ENCODE measurements around the gene FMO5. TPM values are rescaled to one million over a fixed set of nuclear protein-coding genes. Genes with fewer than 3 reads are reported as not detected.

FMO5 gene
- total RNA-seq, 4 donors from 2014 or later = 57.6 to 145 (median 62.6) TPM

DNA sequence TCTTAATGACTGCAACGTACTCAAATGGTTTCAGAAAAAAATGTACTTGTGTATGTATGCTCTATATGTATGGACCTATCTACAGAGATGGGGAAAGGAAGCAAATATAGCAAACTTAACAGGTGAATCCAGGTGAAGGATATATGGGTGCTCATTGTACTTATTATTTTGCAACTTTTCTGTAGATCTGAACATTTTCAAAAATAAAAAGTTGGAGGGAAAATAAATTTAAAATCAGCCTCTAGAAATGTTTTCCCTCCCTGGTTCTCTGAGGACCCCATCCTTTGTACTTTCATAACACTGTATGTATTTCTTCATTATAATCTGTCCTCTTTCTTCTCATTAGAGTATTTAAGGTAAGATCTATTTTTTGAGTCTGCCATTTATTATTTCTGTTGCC, 17.9 kb downstream of the FMO5 start:
- Histone ChIP-seq H3K9me3 (no peaks in the 10 kb centered on the region), H3K4me1 (peaks cover 0 to 14% (median 5%) of the 10 kb centered on the region in 4 donors), H3K27ac (no peak overlapping the region), H3K27me3 (no peaks in the 10 kb centered on the region), H3K4me3 (no peak overlapping the region), H3K36me3 (peaks cover 0 to 17% (median 3%) of the 10 kb centered on the region in 4 donors)
- TF ChIP-seq POLR2A (IDR thresholded peaks at IDR 0.05) = no peak
- TF ChIP-seq, protein P1, sequence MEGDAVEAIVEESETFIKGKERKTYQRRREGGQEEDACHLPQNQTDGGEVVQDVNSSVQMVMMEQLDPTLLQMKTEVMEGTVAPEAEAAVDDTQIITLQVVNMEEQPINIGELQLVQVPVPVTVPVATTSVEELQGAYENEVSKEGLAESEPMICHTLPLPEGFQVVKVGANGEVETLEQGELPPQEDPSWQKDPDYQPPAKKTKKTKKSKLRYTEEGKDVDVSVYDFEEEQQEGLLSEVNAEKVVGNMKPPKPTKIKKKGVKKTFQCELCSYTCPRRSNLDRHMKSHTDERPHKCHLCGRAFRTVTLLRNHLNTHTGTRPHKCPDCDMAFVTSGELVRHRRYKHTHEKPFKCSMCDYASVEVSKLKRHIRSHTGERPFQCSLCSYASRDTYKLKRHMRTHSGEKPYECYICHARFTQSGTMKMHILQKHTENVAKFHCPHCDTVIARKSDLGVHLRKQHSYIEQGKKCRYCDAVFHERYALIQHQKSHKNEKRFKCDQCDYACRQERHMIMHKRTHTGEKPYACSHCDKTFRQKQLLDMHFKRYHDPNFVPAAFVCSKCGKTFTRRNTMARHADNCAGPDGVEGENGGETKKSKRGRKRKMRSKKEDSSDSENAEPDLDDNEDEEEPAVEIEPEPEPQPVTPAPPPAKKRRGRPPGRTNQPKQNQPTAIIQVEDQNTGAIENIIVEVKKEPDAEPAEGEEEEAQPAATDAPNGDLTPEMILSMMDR (IDR thresholded peaks at IDR 0.05) = no peak
- TF ChIP-seq POLR2AphosphoS5 (IDR thresholded peaks at IDR 0.05) = no peak
- no peak for TF ChIP-seq EP300 (IDR thresholded peaks at IDR 0.05; ENCODE audit: low read depth)
- intact Hi-C loops (cut with DNase I; ENCODE audit: low total_unique reads) (loop anchor here (10.0 kb wide), 1 partner anchor 558 kb away; the partner anchor contains the start of gene GJA5), in situ Hi-C loops (cut with MboI; ENCODE audit: low pct_ligation_motif_present in 1 of 4, low pct_unique_long_range_greater_than_20kb in 1 of 4, low sequenced_read_pairs in 3 of 4) (no loop called here)
- WGBS, 2 donors (ENCODE audit: low coverage in 1 of 2) = 76 to 85% methylated on average over 1 of the region's 1 CpG
- DNase-seq = no peak

DNA sequence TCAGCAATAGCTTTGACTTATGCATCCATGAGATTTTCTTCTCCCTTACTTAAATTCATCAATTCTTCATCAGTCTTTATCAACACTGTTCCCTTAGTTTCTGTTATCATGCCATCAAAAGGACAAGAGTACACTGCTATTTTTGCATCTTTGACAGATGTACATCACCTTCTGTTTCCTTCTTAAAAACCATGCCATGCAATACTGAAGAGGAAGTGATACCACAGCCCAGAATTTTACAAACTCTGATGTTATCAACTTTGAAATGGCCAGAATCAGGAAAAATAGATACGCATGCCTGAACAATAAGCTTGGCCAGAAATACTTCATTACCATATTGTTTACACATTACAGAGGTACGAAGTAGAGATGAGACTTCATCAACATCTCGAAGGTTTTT, 21.1 kb downstream of the FMO5 start:
- Histone ChIP-seq H3K9me3 (no peaks in the 10 kb centered on the region), H3K4me3 (no peak overlapping the region), H3K27ac (no peak overlapping the region), H3K27me3 (no peaks in the 10 kb centered on the region), H3K36me3 (peaks cover 0 to 13% (median 3%) of the 10 kb centered on the region in 4 donors), H3K4me1 (no peaks in the 10 kb centered on the region)
- intact Hi-C loops (cut with DNase I; ENCODE audit: low total_unique reads) (loop anchor here (10.0 kb wide), 1 partner anchor 561 kb away; the partner anchor contains the start of gene GJA5), in situ Hi-C loops (cut with MboI; ENCODE audit: low pct_ligation_motif_present in 1 of 4, low pct_unique_long_range_greater_than_20kb in 1 of 4, low sequenced_read_pairs in 3 of 4) (no loop called here)
- TF ChIP-seq POLR2A (IDR thresholded peaks at IDR 0.05) (no peak), POLR2AphosphoS5 (IDR thresholded peaks at IDR 0.05) (no peak), EP300 (IDR thresholded peaks at IDR 0.05; ENCODE audit: low read depth) (no peak)
- TF ChIP-seq, protein P1 (IDR thresholded peaks at IDR 0.05) = no peak
- WGBS, 2 donors (ENCODE audit: low coverage in 1 of 2) = 75 to 100% methylated on average over 1 to 3 of the region's 3 CpGs
- DNase-seq = no peak

DNA sequence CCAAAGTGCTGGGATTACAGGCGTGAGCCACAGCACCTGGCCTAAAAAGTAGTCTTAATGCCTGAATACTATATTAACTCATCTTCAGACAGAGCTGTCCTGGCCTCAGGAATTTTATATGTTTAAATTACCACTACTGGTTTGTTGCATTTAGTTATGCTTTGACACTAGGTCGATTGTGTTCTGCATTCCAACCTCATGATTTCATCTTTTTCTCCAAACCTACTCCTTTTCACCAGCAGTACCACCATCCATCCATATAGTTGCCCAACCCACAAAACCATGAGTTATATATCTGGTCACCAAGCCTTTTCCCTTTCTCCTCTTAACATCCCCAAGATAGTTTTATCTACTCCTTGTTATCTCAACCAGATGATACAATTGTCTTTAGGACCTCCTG, 22.6 kb downstream of the FMO5 start:
- WGBS, 2 donors (ENCODE audit: low coverage in 1 of 2) = 40 to 74% methylated on average over 1 to 2 of the region's 2 CpGs
- Histone ChIP-seq H3K9me3 (no peaks in the 10 kb centered on the region), H3K36me3 (peaks cover 0 to 7% (median 3%) of the 10 kb centered on the region in 4 donors), H3K27me3 (no peaks in the 10 kb centered on the region), H3K27ac (no peak overlapping the region), H3K4me3 (no peak overlapping the region), H3K4me1 (no peaks in the 10 kb centered on the region)
- in situ Hi-C loops (cut with MboI; ENCODE audit: low pct_ligation_motif_present in 1 of 4, low pct_unique_long_range_greater_than_20kb in 1 of 4, low sequenced_read_pairs in 3 of 4) = no loop called here
- TF ChIP-seq, protein P1 (IDR thresholded peaks at IDR 0.05) = no peak
- TF ChIP-seq POLR2AphosphoS5 (IDR thresholded peaks at IDR 0.05) (no peak), EP300 (IDR thresholded peaks at IDR 0.05; ENCODE audit: low read depth) (no peak), POLR2A (IDR thresholded peaks at IDR 0.05) (no peak)
- DNase-seq = no peak
- intact Hi-C loops (cut with DNase I; ENCODE audit: low total_unique reads) = loop anchor here (10.0 kb wide), 1 partner anchor 562 kb away; the partner anchor contains the start of gene GJA5

DNA sequence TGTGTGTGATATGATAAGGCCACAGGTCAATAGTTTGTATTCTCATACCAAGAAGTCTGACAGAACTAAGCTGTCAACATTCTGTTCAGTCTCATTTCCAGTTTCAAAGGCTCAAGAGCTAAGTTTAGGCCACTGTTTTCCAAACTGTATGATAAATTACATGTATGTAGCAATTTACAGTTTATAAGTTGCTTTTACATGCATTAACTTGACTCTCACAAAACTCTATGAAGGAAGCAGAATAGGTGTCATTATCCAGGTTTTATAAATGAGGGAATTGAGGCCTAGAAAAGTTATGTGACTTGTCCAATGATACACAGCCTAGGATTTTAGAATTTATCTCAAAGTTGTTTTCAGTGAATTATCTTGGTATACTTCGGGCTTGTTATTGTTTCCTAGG, 23.4 kb downstream of the FMO5 start:
- DNase-seq = no peak
- Histone ChIP-seq H3K36me3 (peaks cover 0 to 7% (median 3%) of the 10 kb centered on the region in 4 donors), H3K27ac (no peak overlapping the region), H3K4me1 (no peaks in the 10 kb centered on the region), H3K9me3 (no peaks in the 10 kb centered on the region), H3K27me3 (no peaks in the 10 kb centered on the region), H3K4me3 (no peak overlapping the region)
- in situ Hi-C loops (cut with MboI; ENCODE audit: low pct_ligation_motif_present in 1 of 4, low pct_unique_long_range_greater_than_20kb in 1 of 4, low sequenced_read_pairs in 3 of 4) = no loop called here
- intact Hi-C loops (cut with DNase I; ENCODE audit: low total_unique reads) = loop anchor here (10.0 kb wide), 1 partner anchor 563 kb away; the partner anchor contains the start of gene GJA5
- 93 to 100% methylated on average over 1 of the region's 1 CpG for WGBS, 2 donors (ENCODE audit: low coverage in 1 of 2)
- TF ChIP-seq, protein P1 (IDR thresholded peaks at IDR 0.05) = no peak
- TF ChIP-seq POLR2AphosphoS5 (IDR thresholded peaks at IDR 0.05) (no peak), POLR2A (IDR thresholded peaks at IDR 0.05) (no peak), EP300 (IDR thresholded peaks at IDR 0.05; ENCODE audit: low read depth) (no peak)
